ENCODE results near the gene SYNDIG1. TPM values are rescaled to one million over a fixed set of nuclear protein-coding genes. Genes with fewer than 3 reads are reported as not detected.

SYNDIG1 gene
- total RNA-seq, 1 experiment from 2014 or later = 5.4 TPM

GRCh38 chr20:24481173-24481572 lies 11.7 kb downstream of the SYNDIG1 start:
- DNase-seq = no peak
- Histone ChIP-seq H2BK5ac (ENCODE audit: insufficient read length, low read length) (no peak overlapping the region), H3K27me3 (ENCODE audit: insufficient read depth, low read length) (no peaks in the 10 kb centered on the region), H2AFZ (ENCODE audit: low read length) (no peak overlapping the region), H3K4ac (ENCODE audit: low read depth, low read length) (no peak overlapping the region), H4K8ac (replicated peaks; ENCODE audit: insufficient read length, low read depth, low read length) (no peak overlapping the region), H4K91ac (ENCODE audit: insufficient read length, low read depth, low read length) (no peak overlapping the region), H2BK120ac (ENCODE audit: low read depth, low read length, poor library complexity, severe bottlenecking) (no peak overlapping the region), H3K56ac (ENCODE audit: insufficient read length, low read depth, low read length) (no peak overlapping the region), H3K18ac (ENCODE audit: insufficient read length, low read depth, low read length) (no peak overlapping the region), H3K23ac (ENCODE audit: insufficient read length, low read depth, low read length) (no peak overlapping the region), H3K9me3 (ENCODE audit: control insufficient read depth, low read depth, low read length) (no peaks in the 10 kb centered on the region), H3K4me2 (ENCODE audit: insufficient read depth, insufficient read length, low read length) (no peak overlapping the region), H3K23me2 (ENCODE audit: insufficient read length, low read depth, low read length, poor library complexity, severe bottlenecking) (no peaks in the 10 kb centered on the region), H3K4me1 (ENCODE audit: insufficient read depth, low read length) (peaks cover 2% of the 10 kb centered on the region; the same call in 1 of the 2 replicates), H3K9ac (ENCODE audit: extremely low read depth, insufficient read length, low read length) (no peak overlapping the region), H4K20me1 (ENCODE audit: control insufficient read depth, insufficient read depth, insufficient read length) (no peaks in the 10 kb centered on the region), H4K5ac (ENCODE audit: insufficient read length, low read depth, low read length) (no peak overlapping the region), H3K79me2 (ENCODE audit: insufficient read depth, low read length) (no peaks in the 10 kb centered on the region; the same call in 1 of the 2 replicates), H3K27ac (ENCODE audit: insufficient read length, low read depth, low read length) (no peak overlapping the region), H3T11ph (ENCODE audit: low read length) (no peak overlapping the region), H2BK20ac (ENCODE audit: low read depth, low read length, poor library complexity, severe bottlenecking) (no peak overlapping the region), H2AK5ac (ENCODE audit: insufficient read length, low read length) (no peak overlapping the region), H3K14ac (ENCODE audit: insufficient read depth, low read length) (no peak overlapping the region), H3K79me1 (ENCODE audit: insufficient read depth, low read depth, low read length, poor library complexity, severe bottlenecking) (no peaks in the 10 kb centered on the region), H2BK12ac (ENCODE audit: insufficient read length, low read depth, low read length) (no peak overlapping the region), H2BK15ac (ENCODE audit: low read depth, low read length) (0 out of 2 replicates have a peak overlapping the region, but pooled peaks have one; percentile 9)
- Mint-ChIP-seq H3K27me3 (ENCODE audit: low read depth) (peaks cover 3% of the 10 kb centered on the region; the same call in 1 of the 2 replicates), H3K27ac (no peak overlapping the region), H3K4me3 (no peak overlapping the region), H3K9me3 (no peaks in the 10 kb centered on the region; a peak in 2 of 5 replicates), H3K36me3 (ENCODE audit: insufficient read depth in 1 of 3, low read depth in 3 of 3) (peaks cover 0 to 6% (median 4%) of the 10 kb centered on the region in 3 experiments; a peak in 5 of 7 replicates), H3K4me1 (peaks cover 29 to 45% of the 10 kb centered on the region in 2 experiments)
- WGBS (ENCODE audit: extremely low coverage, insufficient read length, low lambda C conversion rate) = no CpG with 5 or more reads among the region's 7 CpGs
- no peak for TF ChIP-seq CTCF (conservative IDR thresholded peaks at IDR 0.05)
